NCI-H82 treated with DMSO at 0.1 percent for 48 hours (cell line): Measurements from ENCODE around the gene MSRB1.
A peak's percentile ranks its signal among the peaks of the same experiment; 100 is the strongest.

ENCODE experiments used
- DNase-seq: peaks from one replicate; lab custom pipeline; 2025; ENCODE audit not compliant: unreplicated experiment; lab: John Stamatoyannopoulos, UW

The MSRB1 gene

DNA sequence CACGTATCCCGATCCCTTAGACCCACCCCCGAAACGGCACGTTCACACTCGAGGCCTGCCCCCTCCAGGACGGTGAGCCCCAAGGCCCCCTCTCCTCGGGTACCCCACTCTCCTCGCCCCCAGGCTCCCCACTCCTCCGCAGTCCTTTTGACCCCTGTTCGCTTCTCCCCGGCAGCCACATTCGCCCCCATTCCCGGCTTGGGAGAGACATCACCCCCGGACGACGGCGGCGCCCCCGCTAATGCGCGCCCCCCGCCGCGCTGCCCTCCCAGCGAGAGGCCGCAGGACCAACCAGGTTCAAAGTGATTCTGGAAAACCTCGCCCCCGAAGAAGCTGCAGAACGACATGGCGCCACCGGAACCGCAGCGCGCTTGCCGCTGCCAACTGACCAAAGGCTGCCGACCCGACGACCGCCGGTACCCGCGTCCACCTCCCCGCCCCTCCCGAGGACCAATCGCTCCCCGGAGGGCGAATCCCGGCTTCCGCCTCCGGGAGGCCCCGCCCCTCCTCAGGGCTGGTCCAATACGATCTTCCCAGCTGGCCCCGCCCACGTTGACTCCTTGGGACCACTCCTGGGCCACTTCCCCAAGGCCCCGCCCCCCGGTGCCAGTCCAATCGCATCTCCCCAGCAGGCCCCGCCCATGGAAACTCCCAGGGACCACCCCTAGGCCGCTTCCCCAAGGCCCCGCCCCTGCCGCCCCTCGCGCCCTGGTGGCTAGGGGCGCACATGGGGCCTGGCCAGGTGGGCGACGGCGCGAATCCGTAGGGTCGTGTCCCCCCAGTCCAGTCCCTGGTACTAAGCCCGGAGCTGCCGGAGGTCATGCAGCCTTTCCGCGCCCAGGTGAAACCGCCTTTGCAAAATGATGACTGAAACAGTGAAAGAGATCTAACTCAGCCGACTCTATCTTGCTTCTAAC is at the start of gene MSRB1:
Gene MSRB1 (minus strand): TSS at position 390 of the 917 bp plus-strand sequence. CDS start 43 bp downstream, at position 347.
- peak; percentile 99 for DNase-seq

DNA sequence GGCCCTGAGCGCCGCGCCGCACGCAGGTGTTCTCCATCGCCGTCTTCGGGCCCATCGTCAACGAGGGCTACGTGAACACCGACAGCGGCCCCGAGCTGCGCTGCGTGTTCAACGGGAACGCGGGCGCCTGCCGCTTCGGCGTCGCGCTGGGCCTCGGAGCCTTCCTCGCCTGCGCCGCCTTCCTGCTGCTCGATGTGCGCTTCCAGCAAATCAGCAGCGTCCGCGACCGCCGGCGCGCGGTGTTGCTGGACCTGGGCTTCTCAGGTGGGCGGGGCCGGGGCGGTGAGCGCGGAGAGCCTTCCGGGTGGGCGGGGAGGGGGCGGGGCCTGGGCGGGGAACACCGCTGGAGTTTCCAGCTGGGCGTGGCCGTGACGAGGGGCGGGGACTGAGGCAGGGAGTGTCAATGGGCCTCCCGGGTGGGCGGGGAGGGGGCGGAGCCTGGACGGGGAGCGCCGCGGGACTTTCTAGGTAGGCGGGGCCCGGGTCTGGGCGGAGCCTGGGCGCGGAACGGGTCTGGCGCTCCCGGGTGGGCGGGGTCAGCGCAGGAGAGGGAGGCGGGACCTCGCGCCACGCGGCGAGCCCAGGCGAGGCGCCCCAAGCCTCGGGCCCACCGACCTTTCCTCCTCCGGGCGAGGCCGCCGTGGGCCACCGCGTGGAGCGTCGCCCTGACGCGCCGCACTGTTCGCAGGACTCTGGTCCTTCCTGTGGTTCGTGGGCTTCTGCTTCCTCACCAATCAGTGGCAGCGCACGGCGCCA is 49.1 kb upstream of the MSRB1 start:
- no peak for DNase-seq

DNA sequence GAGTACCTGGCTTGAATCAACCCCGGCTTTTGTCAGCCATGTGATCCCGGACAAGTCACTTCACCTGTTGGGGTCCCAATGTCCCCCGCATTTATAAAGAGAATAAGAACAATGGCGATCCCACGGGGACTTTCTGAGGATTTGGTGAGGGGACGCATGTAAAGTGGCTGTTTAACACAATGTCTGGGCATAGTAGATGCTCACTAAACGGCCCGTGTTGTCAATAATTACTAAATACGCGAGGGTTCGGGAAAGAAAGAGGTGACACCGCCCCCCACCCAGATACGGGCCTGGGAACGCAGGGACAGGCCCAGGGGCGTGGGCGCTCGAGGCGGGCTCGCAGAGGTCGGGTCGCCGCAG is 48.6 kb upstream of the MSRB1 start:
- DNase-seq, result no peak

DNA sequence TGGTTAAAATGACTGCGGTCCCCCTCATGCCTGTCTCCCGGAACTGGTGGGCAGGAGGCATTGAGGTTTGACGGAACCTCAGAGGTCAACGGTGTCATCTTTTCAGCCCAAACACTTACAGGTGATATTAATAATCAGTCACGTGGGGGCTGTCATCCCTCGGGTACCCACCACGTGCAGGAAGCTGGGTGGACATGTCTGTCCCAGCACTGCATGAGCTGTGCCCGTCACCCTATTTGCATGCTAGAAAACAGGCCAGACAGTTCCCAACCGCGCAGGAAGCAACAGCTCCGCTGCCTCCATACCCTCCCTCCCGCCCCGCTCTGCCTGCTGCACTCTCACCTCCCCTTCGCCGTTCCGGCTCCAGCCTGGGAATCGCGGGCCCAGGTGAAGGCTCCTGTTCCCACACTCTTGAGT is 48.1 kb upstream of the MSRB1 start:
- no peak for DNase-seq

DNA sequence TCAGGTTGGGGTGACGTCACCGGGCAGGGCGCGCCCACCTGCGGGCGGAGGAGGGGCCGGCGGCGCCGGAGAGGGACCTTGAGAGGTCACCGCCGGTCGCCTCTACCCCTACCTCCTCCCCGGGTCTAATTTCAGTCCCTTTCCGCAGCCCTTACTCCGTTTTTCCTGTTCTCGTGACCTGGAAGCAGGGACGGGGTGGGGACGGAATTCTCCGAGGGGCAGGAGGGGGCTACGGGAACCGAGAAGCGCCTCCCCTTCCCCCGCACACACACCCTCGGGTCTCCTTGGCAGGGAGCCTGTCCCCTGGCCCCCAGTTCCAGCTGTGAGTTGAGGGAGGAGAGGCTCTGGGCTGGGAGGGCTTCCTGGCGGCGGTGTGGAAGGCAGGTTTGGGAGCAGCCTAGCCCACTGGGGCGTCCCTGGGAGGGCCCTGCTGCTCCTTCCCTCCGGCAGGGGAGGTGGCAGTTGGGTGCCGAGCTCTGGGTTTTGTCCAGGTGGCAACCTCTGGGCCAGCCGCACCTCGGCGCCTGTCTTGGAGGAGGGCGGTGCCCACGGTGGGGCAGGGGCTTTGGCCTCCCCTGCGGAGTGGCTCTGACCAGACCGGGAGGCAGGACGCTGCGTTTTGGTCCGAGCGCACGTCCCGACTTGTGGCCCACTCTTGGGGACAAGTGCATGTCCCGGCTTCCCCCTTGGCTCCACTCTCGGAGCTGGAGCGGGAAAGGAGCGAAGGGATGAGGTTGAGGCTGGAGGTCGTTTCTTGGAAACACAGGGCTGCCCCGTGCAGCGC is 47.5 kb upstream of the MSRB1 start:
- no peak for DNase-seq

- no peak for DNase-seq
These were observed 47.0 kb upstream of the MSRB1 start for GRCh38 chr16:1990101-1990350.

DNA sequence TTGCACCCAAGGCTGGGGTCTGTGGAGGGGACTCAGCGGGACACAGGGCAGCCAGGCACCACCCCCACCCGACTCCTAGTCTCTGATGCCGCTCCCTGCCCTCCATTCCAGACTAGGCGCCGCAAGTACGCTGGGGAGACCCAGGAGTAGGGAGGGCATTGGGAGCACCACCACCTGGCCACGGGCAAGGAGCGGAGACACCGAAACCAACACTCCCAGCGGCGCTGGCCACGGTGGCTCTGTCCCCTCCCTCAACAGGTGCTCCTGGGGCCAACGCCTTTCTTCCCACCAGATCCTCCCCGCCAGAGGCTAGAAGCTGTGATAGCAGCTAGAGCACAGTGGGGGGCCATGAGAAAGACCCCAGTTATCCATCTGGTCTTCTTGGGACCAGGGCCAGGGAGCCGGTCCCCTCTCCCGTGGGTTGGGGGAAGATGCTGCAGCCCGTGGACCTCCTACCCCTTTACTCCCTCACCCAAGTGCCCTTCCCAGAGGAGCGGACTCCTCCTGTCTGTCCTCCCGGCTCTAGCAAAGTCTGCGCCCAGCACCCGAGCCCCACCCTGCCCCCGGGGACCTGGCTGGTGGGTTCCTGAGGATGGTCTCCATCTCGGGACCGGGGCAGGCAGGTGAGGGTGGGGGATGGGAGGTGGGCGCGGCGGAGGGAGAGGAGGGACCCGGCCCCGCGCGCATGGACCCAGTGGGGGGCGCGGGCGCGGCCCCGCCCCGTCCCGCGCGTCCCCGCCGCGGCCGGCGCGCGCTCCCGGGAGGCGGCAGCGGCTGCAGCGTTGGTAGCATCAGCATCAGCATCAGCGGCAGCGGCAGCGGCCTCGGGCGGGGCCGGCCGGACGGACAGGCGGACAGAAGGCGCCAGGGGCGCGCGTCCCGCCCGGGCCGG is 46.5 kb upstream of the MSRB1 start, which contains the start of gene SYNGR3:
Gene SYNGR3 (plus strand): TSS at position 762 of the 892 bp plus-strand sequence. CDS start 133 bp downstream, outside the sequence.
- DNase-seq, result no peak

GRCh38 chr16:1987198-1987597 is 44.2 kb upstream of the MSRB1 start:
- DNase-seq, result no peak

DNA sequence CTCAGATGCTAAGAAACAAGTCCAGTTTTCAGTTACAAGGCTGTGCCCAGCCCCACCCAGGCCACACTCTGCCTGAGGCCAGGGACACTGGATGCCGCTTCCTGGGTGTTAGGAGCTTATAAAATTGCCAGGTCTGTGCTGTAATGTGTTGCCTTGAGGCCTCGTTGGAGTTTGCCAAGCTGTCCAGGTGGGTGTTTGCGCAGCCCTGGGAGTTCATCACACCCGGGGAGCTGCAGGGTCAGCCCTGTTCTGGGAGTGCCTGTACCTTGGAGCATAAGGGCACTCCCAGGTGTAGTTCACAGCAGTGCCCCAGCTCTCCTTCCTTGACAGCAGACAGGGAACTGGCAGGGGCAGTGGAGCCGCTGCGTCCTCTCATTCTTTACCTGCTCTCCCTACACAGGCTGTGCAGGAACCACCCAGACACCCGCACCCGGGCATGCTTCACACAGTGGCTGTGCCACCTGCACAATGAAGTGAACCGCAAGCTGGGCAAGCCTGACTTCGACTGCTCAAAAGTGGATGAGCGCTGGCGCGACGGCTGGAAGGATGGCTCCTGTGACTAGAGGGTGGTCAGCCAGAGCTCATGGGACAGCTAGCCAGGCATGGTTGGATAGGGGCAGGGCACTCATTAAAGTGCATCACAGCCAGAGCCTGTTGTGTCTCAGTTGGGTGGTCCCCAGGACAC is 42.6 kb upstream of the MSRB1 start:
- DNase-seq, result no peak

- DNase-seq, result no peak
These were observed 41.6 kb upstream of the MSRB1 start for GRCh38 chr16:1984347-1985225.

GRCh38 chr16:1983544-1984346 is 40.7 kb upstream of the MSRB1 start, which contains the start of gene GFER:
TSS of gene GFER (plus strand) at chr16:1984193. CDS start at chr16:1984219, 26 bp downstream.
- DNase-seq, result peak; percentile 64

DNA sequence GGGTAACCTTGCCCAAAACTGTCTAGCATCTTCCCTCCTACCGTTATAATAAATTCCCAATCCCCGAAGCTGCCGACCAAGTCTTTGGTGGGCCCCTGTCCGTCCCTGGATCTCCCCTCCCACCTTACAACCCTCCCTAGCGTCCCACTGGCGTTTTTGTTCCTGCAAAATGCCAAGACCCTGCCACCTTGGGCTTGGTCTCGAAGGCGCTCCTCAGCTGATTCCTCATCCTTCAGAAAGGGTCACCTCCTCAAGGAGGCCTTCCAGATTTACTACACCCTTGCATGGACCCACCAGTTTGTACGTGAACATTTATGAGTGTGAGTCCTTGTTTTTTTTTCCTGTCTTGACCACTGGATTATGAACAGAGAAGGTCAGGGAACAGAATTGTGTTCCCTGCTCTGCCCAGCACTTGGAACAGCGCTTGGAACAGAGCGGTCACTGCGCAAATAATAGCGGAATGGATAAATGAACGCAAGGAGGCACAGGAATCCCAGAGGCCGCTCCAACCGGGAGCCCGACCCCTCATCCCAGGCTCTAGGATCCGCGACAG is 40.1 kb upstream of the MSRB1 start:
- DNase-seq, result no peak

DNA sequence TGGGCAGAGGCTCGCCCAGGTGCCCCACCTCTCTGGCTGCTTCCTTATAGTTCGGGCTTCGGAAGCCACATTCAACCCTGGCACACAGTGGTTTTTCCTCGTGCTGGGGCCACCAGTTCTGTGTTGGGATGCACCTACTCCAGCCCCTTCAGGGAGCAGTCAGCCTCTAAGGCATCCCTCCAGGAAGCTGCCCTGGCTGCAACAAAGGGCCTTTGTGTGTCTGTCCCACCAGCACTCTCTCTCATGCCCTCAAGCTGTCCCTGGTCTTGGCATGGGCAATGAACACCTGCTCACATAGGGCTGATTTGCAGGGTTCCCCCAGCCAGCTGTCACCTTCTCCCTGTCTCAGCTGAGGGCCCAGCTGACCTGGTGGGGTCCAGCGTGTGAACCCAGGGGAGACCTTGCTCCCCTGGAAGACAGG is 39.0 kb upstream of the MSRB1 start:
- DNase-seq, result no peak

DNA sequence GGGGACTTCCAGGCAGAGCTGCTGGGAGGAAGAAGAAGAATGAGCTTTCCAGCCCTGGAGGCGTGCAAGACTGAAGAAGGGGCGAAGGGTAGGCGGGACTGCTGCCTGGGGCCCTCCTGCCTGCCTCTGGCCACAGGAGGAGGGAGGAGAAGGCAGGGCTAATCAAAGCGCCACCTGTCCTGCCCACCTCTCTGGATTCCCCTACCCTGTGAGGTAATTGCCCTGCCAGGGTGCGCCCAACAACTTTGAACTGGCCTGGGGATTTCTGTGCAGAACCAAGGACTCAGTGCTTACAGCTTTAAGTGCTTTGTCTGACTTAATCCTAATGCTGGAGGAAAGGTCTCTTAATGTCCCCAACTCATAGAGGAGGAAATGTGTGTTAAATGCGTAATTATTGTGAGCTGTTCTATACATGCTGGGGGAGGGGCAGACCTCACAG is 38.4 kb upstream of the MSRB1 start, which contains the start of gene NOXO1:
Gene NOXO1 (minus strand): TSS at position 72 of the 439 bp plus-strand sequence. CDS start 290 bp downstream, outside the sequence.
- DNase-seq, result no peak

- no peak for DNase-seq
These were observed 37.7 kb upstream of the MSRB1 start for GRCh38 chr16:1980770-1981087.

GRCh38 chr16:1980030-1980769 is 37.2 kb upstream of the MSRB1 start:
- DNase-seq, result no peak
